Skeletal muscle tissue (tissue), 4 donors: ENCODE data around the gene BTG4. TPM values are rescaled to one million over a fixed set of nuclear protein-coding genes. Genes with fewer than 3 reads are reported as not detected.

Experiments used
- H3K27ac ChIP-seq: one replicate; pipeline ENCODE4 v1.7.0; 2013; ENCODE audit warnings: mild to moderate bottlenecking, low read depth, low read length, inconsistent platforms
- H3K27me3 ChIP-seq, 3 donors: one replicate each; pipeline ENCODE4 v1.7.0; 2013; ENCODE audit warnings: low read length in 3 of 3; ENCODE audit not compliant: control insufficient read depth in 3 of 3, insufficient read depth in 3 of 3
- H3K36me3 ChIP-seq, 3 donors: one replicate each; pipeline ENCODE4 v1.7.0; 2013; ENCODE audit warnings: low read length in 3 of 3; ENCODE audit not compliant: control insufficient read depth in 3 of 3, insufficient read depth in 3 of 3
- H3K4me1 ChIP-seq, 3 donors: one replicate each; pipeline ENCODE4 v1.7.0; 2013; ENCODE audit warnings: low read length in 3 of 3, mild to moderate bottlenecking in 3 of 3; ENCODE audit not compliant: control insufficient read depth in 3 of 3, insufficient read depth in 3 of 3
- H3K4me3 ChIP-seq, 3 donors: one replicate each; pipeline ENCODE4 v1.7.0; 2013; ENCODE audit warnings: low read length in 3 of 3
- H3K9ac ChIP-seq, 3 donors: one replicate each; pipeline ENCODE4 v1.7.0; 2013; ENCODE audit warnings: low read length in 3 of 3, mild to moderate bottlenecking in 3 of 3, moderate library complexity in 2 of 3, low read depth in 1 of 3
- H3K9me3 ChIP-seq, 3 donors: one replicate each; pipeline ENCODE4 v1.7.0; 2013; ENCODE audit warnings: low read length in 3 of 3; ENCODE audit not compliant: control insufficient read depth in 3 of 3
- total RNA-seq: library from RNA; depleted of rRNA; stranded (reverse); fragments of >200 nt; gene quantifications from one replicate; pipeline ENCODE4 v1.2.3, GENCODE V29; 2014
- donor health status: Osteomylitis.

BTG4 gene
- total RNA-seq, 1 donor from 2014 or later: not detected

GRCh38 chr11:111459506-111460270 lies 52.5 kb downstream of the BTG4 start:
- no peak overlapping the region for H3K9ac ChIP-seq
- H3K36me3 ChIP-seq: no peaks in the 10 kb centered on the region
- H3K4me3 ChIP-seq: no peak overlapping the region
- no peak overlapping the region for H3K27ac ChIP-seq
- no peaks in the 10 kb centered on the region for H3K9me3 ChIP-seq
- peaks cover 5 to 10% (median 9%) of the 10 kb centered on the region in 3 donors for H3K27me3 ChIP-seq
- H3K4me1 ChIP-seq: no peaks in the 10 kb centered on the region

GRCh38 chr11:111457731-111458368 lies 54.3 kb downstream of the BTG4 start:
- Histone ChIP-seq H3K27ac (no peak overlapping the region), H3K4me3 (no peak overlapping the region), H3K4me1 (no peaks in the 10 kb centered on the region), H3K27me3 (peaks cover 5 to 10% (median 9%) of the 10 kb centered on the region in 3 donors), H3K9me3 (no peaks in the 10 kb centered on the region), H3K36me3 (no peaks in the 10 kb centered on the region), H3K9ac (no peak overlapping the region)

GRCh38 chr11:111456859-111457730 lies 55.1 kb downstream of the BTG4 start:
- H3K4me1 ChIP-seq: no peaks in the 10 kb centered on the region
- peaks cover 5 to 10% (median 9%) of the 10 kb centered on the region in 3 donors for H3K27me3 ChIP-seq
- H3K36me3 ChIP-seq: no peaks in the 10 kb centered on the region
- no peak overlapping the region for H3K4me3 ChIP-seq
- H3K9me3 ChIP-seq: no peaks in the 10 kb centered on the region
- no peak overlapping the region for H3K9ac ChIP-seq
- no peak overlapping the region for H3K27ac ChIP-seq

- H3K9me3 ChIP-seq: no peaks in the 10 kb centered on the region
- H3K9ac ChIP-seq: no peak overlapping the region
- no peak overlapping the region for H3K4me3 ChIP-seq
- no peaks in the 10 kb centered on the region for H3K36me3 ChIP-seq
- H3K27ac ChIP-seq: no peak overlapping the region
- H3K27me3 ChIP-seq: peaks cover 5 to 10% (median 9%) of the 10 kb centered on the region in 3 donors
- no peaks in the 10 kb centered on the region for H3K4me1 ChIP-seq
These were observed 55.9 kb downstream of the BTG4 start for GRCh38 chr11:111456086-111456858.

- no peaks in the 10 kb centered on the region for H3K9me3 ChIP-seq
- H3K9ac ChIP-seq: no peak overlapping the region
- peaks cover 5 to 9% (median 6%) of the 10 kb centered on the region in 3 donors for H3K27me3 ChIP-seq
These were observed 56.7 kb downstream of the BTG4 start for GRCh38 chr11:111455291-111456085.

GRCh38 chr11:111454561-111455192 lies 57.5 kb downstream of the BTG4 start:
- Histone ChIP-seq H3K27me3 (peaks cover 0 to 6% (median 5%) of the 10 kb centered on the region in 3 donors), H3K4me3 (no peak overlapping the region), H3K27ac (no peak overlapping the region), H3K9me3 (no peaks in the 10 kb centered on the region), H3K9ac (no peak overlapping the region), H3K4me1 (peaks cover 0 to 1% (median 0%) of the 10 kb centered on the region in 3 donors), H3K36me3 (no peaks in the 10 kb centered on the region)

More at GRCh38 chr11:111455291-111456085, 56.7 kb downstream of the BTG4 start:
- Histone ChIP-seq H3K4me3 (no peak overlapping the region), H3K27ac (no peak overlapping the region), H3K36me3 (no peaks in the 10 kb centered on the region), H3K4me1 (no peaks in the 10 kb centered on the region)

GRCh38 chr11:111452817-111453552 lies 59.2 kb downstream of the BTG4 start:
- Histone ChIP-seq H3K9ac (no peak overlapping the region), H3K27me3 (peaks cover 0 to 3% (median 0%) of the 10 kb centered on the region in 3 donors), H3K9me3 (no peaks in the 10 kb centered on the region), H3K4me1 (peaks cover 9 to 12% (median 11%) of the 10 kb centered on the region in 3 donors), H3K36me3 (no peaks in the 10 kb centered on the region), H3K27ac (no peak overlapping the region), H3K4me3 (no peak overlapping the region)

GRCh38 chr11:111452146-111452545 lies 60.0 kb downstream of the BTG4 start:
- H3K9me3 ChIP-seq: no peaks in the 10 kb centered on the region
- H3K27ac ChIP-seq: no peak overlapping the region
- H3K27me3 ChIP-seq: peaks cover 0 to 3% (median 0%) of the 10 kb centered on the region in 3 donors
- no peak overlapping the region for H3K9ac ChIP-seq
- H3K4me3 ChIP-seq: no peak overlapping the region
- H3K4me1 ChIP-seq: peaks cover 11 to 19% (median 17%) of the 10 kb centered on the region in 3 donors
- H3K36me3 ChIP-seq: no peaks in the 10 kb centered on the region
